ENCODE results near the gene PNMA6E. TPM values are rescaled to one million over a fixed set of nuclear protein-coding genes. Genes with fewer than 3 reads are reported as not detected.

The PNMA6E gene
- total RNA-seq, 4 donors from 2014 or later: not detected

DNA sequence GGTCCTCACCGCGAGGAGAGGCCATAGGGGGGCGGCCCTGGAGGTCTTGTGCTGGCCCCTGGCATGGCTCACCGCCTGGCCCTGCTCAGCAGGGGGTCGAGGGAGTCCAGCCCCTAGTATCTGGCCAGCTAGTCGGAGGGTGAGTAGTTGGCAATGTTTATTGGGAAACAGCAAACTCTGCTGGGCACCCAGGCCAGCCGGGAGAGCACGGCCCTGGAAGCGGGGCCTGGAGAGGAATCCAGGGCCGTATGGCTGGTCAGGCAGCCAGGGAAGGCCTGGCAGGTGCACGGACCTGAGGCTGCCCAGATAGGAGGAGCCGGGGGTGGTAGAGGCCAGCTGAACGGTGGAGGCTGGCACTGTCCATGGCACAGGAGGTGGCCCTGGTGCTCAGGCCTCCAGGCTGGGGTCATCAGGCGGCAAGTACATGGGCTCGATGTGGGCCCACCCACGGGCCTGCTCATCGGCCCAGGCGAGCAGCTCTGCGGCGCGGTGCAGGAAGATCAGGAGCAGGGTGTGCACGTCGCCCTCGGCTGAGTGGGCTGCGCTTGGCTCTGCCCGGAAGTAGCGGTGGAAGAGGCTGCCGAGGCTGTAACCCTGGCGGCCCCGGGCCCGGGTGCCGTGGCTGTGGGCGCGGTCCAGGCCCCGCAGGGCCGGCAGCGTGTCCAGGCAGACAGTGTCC is 43.3 kb upstream of the PNMA6E start:
- Histone ChIP-seq H3K36me3 (no peaks in the 10 kb centered on the region), H3K27ac (no peak overlapping the region), H3K9me3 (no peaks in the 10 kb centered on the region), H3K4me1 (no peaks in the 10 kb centered on the region), H3K4me3 (no peak overlapping the region), H3K27me3 (no peaks in the 10 kb centered on the region)
- no peak for DNase-seq
- TF ChIP-seq POLR2A (IDR thresholded peaks at IDR 0.05) (no peak), CTCF (IDR thresholded peaks at IDR 0.05) (no peak)

DNA sequence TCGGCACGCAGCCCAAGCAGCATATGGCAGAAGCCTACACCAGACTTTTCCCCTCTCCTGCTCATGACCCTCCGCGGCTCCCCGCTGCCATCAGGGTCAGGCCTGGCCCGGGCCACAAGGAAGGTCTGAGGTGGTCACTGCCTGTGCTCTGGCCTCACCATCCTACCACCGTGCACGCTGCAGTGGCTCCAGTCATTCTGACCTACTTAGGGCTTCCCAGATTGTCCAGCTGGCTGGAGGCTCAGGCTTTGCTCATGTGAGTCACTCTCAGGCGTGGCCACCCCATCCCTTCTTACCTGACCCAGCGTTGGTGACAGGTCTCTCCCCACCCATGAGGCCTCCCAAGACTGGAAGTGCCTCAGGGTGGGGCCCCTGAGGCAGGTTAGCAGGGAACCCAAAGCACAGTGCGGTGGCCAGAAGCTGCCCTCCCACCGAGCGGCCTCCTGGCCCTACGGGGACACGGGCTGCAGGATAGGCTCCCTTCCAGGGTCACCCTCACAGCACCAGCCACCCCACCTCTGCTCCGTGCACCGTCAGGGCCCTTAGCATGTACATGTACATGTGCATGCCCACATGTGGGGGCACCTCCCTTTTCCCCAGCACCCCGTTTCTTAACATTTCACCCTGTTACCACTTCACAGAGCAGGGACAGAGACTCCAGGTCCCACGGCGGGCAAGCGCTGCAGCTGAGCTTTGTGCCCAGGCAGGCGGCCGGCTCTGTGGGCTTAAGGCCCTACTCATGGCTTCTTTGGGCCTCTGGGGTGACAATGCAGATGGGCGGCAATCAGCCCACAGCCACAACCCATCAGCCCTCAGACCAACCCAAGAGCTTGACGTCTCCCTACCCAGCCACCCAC is 42.6 kb upstream of the PNMA6E start:
- TF ChIP-seq POLR2A (IDR thresholded peaks at IDR 0.05): no peak
- TF ChIP-seq CTCF (IDR thresholded peaks at IDR 0.05): no peak
- Histone ChIP-seq H3K4me1 (no peaks in the 10 kb centered on the region), H3K36me3 (no peaks in the 10 kb centered on the region), H3K27ac (no peak overlapping the region), H3K27me3 (no peaks in the 10 kb centered on the region), H3K9me3 (no peaks in the 10 kb centered on the region), H3K4me3 (no peak overlapping the region)
- no peak for DNase-seq

DNA sequence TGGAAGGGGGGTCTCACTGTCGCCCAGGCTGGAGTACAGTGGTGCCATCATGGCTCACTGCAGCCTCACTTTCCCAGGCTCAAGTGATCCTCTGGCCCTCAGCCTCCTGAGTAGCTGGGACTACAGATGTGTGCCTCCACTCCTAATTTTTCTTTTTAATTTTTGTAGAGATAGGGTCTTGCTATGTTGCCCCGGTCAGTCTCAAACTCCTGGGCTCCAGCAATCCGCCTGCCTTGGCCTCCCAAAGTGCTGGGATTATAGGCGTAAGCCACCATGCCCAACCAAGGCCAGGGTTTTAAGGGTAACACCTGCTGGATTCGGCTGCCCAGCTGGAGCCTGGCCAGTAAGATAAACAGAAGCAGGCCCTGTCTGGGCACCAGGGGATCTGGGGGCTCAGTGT is 41.3 kb upstream of the PNMA6E start:
- no peaks in the 10 kb centered on the region for H3K9me3 ChIP-seq
- TF ChIP-seq POLR2A (IDR thresholded peaks at IDR 0.05): no peak
- TF ChIP-seq CTCF (IDR thresholded peaks at IDR 0.05): no peak

GRCh38 chrX:153441981-153442380 is 40.8 kb upstream of the PNMA6E start:
- DNase-seq: no peak
- no peak overlapping the region for H3K4me3 ChIP-seq
- H3K27me3 ChIP-seq: no peaks in the 10 kb centered on the region
- no peaks in the 10 kb centered on the region for H3K9me3 ChIP-seq
- no peak overlapping the region for H3K27ac ChIP-seq
- no peaks in the 10 kb centered on the region for H3K36me3 ChIP-seq
- no peaks in the 10 kb centered on the region for H3K4me1 ChIP-seq
- TF ChIP-seq CTCF (IDR thresholded peaks at IDR 0.05) (no peak), POLR2A (IDR thresholded peaks at IDR 0.05) (no peak)

More for the DNA sequence above, 41.3 kb upstream of the PNMA6E start:
- Histone ChIP-seq H3K36me3 (no peaks in the 10 kb centered on the region), H3K27ac (no peak overlapping the region), H3K4me1 (no peaks in the 10 kb centered on the region), H3K4me3 (no peak overlapping the region), H3K27me3 (no peaks in the 10 kb centered on the region)
- no peak for DNase-seq

- Histone ChIP-seq H3K27me3 (no peaks in the 10 kb centered on the region), H3K27ac (no peak overlapping the region), H3K4me3 (no peak overlapping the region), H3K9me3 (no peaks in the 10 kb centered on the region), H3K4me1 (no peaks in the 10 kb centered on the region), H3K36me3 (no peaks in the 10 kb centered on the region)
- TF ChIP-seq CTCF (IDR thresholded peaks at IDR 0.05) (no peak), POLR2A (IDR thresholded peaks at IDR 0.05) (no peak)
- no peak for DNase-seq
Measured at GRCh38 chrX:153441296-153441695, 40.1 kb upstream of the PNMA6E start.
